Activated T-cell treated with anti-CD3 and anti-CD28 coated beads, Interleukin-2, amount 50 U/mL, for 72 hours (primary cell): Measurements from ENCODE around the gene RYR3. TPM values are rescaled to one million over a fixed set of nuclear protein-coding genes. Genes with fewer than 3 reads are reported as not detected.

Experiments
- ATAC-seq, 2 donors: fragments of 150-1000 bp; cut with Tn5 transposase; replicated peaks in 1 of 2; 2 replicates each; pipeline ENCODE4 v1.10.0; 2021; ENCODE audit warnings: moderate library complexity in 2 of 2, mild to moderate bottlenecking in 1 of 2
- DNase-seq, 2 donors: peaks; one replicate each; pipeline ENCODE4 v3.0.0; 2021 to 2022; ENCODE audit warnings: mixed read lengths in 1 of 2
- H3K27ac Mint-ChIP-seq: one replicate; pipeline ENCODE4 v1.8.0; 2022; ENCODE audit warnings: mild to moderate bottlenecking, moderate library complexity, mixed read lengths
- H3K27me3 Mint-ChIP-seq: one replicate; pipeline ENCODE4 v1.8.0; 2022; ENCODE audit warnings: low read depth, mixed read lengths
- H3K36me3 Mint-ChIP-seq, 2 donors: one replicate each; pipeline ENCODE4 v1.8.0; 2022; ENCODE audit warnings: mixed read lengths in 2 of 2, mild to moderate bottlenecking in 1 of 2; ENCODE audit not compliant: insufficient read depth in 2 of 2
- H3K4me1 Mint-ChIP-seq: one replicate; pipeline ENCODE4 v1.8.0; 2022; ENCODE audit warnings: low read depth, mixed read lengths
- H3K4me3 Mint-ChIP-seq, 2 donors: one replicate each; pipeline ENCODE4 v1.8.0; 2022; ENCODE audit warnings: mild to moderate bottlenecking in 2 of 2, mixed read lengths in 2 of 2, moderate library complexity in 2 of 2
- H3K9me3 Mint-ChIP-seq, 2 donors: one replicate each; pipeline ENCODE4 v1.8.0; 2022; ENCODE audit warnings: mixed read lengths in 2 of 2
- total RNA-seq, 2 donors: library from RNA; stranded (reverse); gene quantifications; one replicate each; pipeline ENCODE4 v1.2.3, GENCODE V29; 2022

The RYR3 gene
- total RNA-seq, 2 donors from 2014 or later: not detected

- H3K9me3 Mint-ChIP-seq: no peaks in the 10 kb centered on the region
- ATAC-seq: no peak
These were observed 94.3 kb downstream of the RYR3 start for GRCh38 chr15:33405096-33405495.

GRCh38 chr15:33411596-33412540 lies 101.1 kb downstream of the RYR3 start:
- Mint-ChIP-seq H3K4me3 (no peak overlapping the region), H3K9me3 (peaks cover 0 to 4% of the 10 kb centered on the region in 2 donors), H3K27me3 (no peaks in the 10 kb centered on the region), H3K27ac (no peak overlapping the region), H3K36me3 (no peaks in the 10 kb centered on the region), H3K4me1 (no peaks in the 10 kb centered on the region)
- DNase-seq: no peak
- no peak for ATAC-seq

More at GRCh38 chr15:33405096-33405495, 94.3 kb downstream of the RYR3 start:
- Mint-ChIP-seq H3K4me3 (no peak overlapping the region), H3K4me1 (no peaks in the 10 kb centered on the region), H3K36me3 (no peaks in the 10 kb centered on the region), H3K27ac (no peak overlapping the region), H3K27me3 (no peaks in the 10 kb centered on the region)
- DNase-seq: no peak

- no peak overlapping the region for H3K27ac Mint-ChIP-seq
- no peaks in the 10 kb centered on the region for H3K4me1 Mint-ChIP-seq
- no peak for ATAC-seq
- H3K9me3 Mint-ChIP-seq: no peaks in the 10 kb centered on the region
- no peak overlapping the region for H3K4me3 Mint-ChIP-seq
- peaks cover 23% of the 10 kb centered on the region for H3K27me3 Mint-ChIP-seq
- no peak for DNase-seq
- no peaks in the 10 kb centered on the region for H3K36me3 Mint-ChIP-seq
These were observed 108.9 kb downstream of the RYR3 start for GRCh38 chr15:33419701-33420100.

- ATAC-seq: no peak
- DNase-seq: no peak
- no peaks in the 10 kb centered on the region for H3K4me1 Mint-ChIP-seq
- H3K9me3 Mint-ChIP-seq: peaks cover 0 to 1% of the 10 kb centered on the region in 2 donors
- no peak overlapping the region for H3K4me3 Mint-ChIP-seq
- H3K36me3 Mint-ChIP-seq: peaks cover 0 to 1% of the 10 kb centered on the region in 2 donors
- no peak overlapping the region for H3K27ac Mint-ChIP-seq
- peaks cover 11% of the 10 kb centered on the region for H3K27me3 Mint-ChIP-seq
These were observed 113.3 kb downstream of the RYR3 start for GRCh38 chr15:33424025-33424424.

- ATAC-seq (no peak), DNase-seq (no peak)
- no peak overlapping the region for H3K27ac Mint-ChIP-seq
- peaks cover 3% of the 10 kb centered on the region for H3K27me3 Mint-ChIP-seq
- peaks cover 0 to 1% of the 10 kb centered on the region in 2 donors for H3K36me3 Mint-ChIP-seq
- H3K9me3 Mint-ChIP-seq: peaks cover 0 to 1% of the 10 kb centered on the region in 2 donors
- H3K4me1 Mint-ChIP-seq: no peaks in the 10 kb centered on the region
- no peak overlapping the region for H3K4me3 Mint-ChIP-seq
These were observed 114.4 kb downstream of the RYR3 start for GRCh38 chr15:33425142-33425541.

GRCh38 chr15:33430577-33430976 lies 119.8 kb downstream of the RYR3 start:
- Mint-ChIP-seq H3K9me3 (peaks cover 0 to 1% of the 10 kb centered on the region in 2 donors), H3K27ac (no peak overlapping the region), H3K4me1 (no peaks in the 10 kb centered on the region), H3K4me3 (no peak overlapping the region), H3K36me3 (peaks cover 0 to 1% of the 10 kb centered on the region in 2 donors), H3K27me3 (no peaks in the 10 kb centered on the region)
- ATAC-seq: no peak
- DNase-seq: no peak

GRCh38 chr15:33433821-33434220 lies 123.1 kb downstream of the RYR3 start:
- Mint-ChIP-seq H3K9me3 (no peaks in the 10 kb centered on the region), H3K4me3 (no peak overlapping the region), H3K27me3 (no peaks in the 10 kb centered on the region), H3K36me3 (no peaks in the 10 kb centered on the region), H3K4me1 (no peaks in the 10 kb centered on the region), H3K27ac (no peak overlapping the region)
- DNase-seq (no peak), ATAC-seq (no peak)

- Mint-ChIP-seq H3K36me3 (no peaks in the 10 kb centered on the region), H3K4me3 (no peak overlapping the region), H3K27ac (no peak overlapping the region), H3K4me1 (no peaks in the 10 kb centered on the region), H3K9me3 (no peaks in the 10 kb centered on the region), H3K27me3 (peaks cover 10% of the 10 kb centered on the region)
- ATAC-seq (no peak), DNase-seq (no peak)
These were observed 127.6 kb downstream of the RYR3 start for GRCh38 chr15:33438396-33438795.

- DNase-seq: no peak
- Mint-ChIP-seq H3K27ac (no peak overlapping the region), H3K9me3 (peaks cover 0 to 4% of the 10 kb centered on the region in 2 donors), H3K36me3 (no peaks in the 10 kb centered on the region), H3K4me3 (no peak overlapping the region), H3K27me3 (peaks cover 24% of the 10 kb centered on the region), H3K4me1 (no peaks in the 10 kb centered on the region)
- ATAC-seq: no peak
These were observed 130.1 kb downstream of the RYR3 start for GRCh38 chr15:33440900-33441299.

- ATAC-seq: no peak
- Mint-ChIP-seq H3K27me3 (peaks cover 30% of the 10 kb centered on the region), H3K9me3 (peaks cover 0 to 4% of the 10 kb centered on the region in 2 donors), H3K27ac (no peak overlapping the region), H3K4me1 (no peaks in the 10 kb centered on the region), H3K4me3 (no peak overlapping the region), H3K36me3 (no peaks in the 10 kb centered on the region)
- DNase-seq: no peak
These were observed 131.7 kb downstream of the RYR3 start for GRCh38 chr15:33442449-33442848.

GRCh38 chr15:33443708-33444107 lies 132.9 kb downstream of the RYR3 start:
- Mint-ChIP-seq H3K27me3 (peaks cover 39% of the 10 kb centered on the region), H3K4me3 (no peak overlapping the region), H3K27ac (no peak overlapping the region), H3K4me1 (no peaks in the 10 kb centered on the region), H3K36me3 (no peaks in the 10 kb centered on the region), H3K9me3 (peaks cover 0 to 4% of the 10 kb centered on the region in 2 donors)
- no peak for DNase-seq
- ATAC-seq: no peak

- H3K27ac Mint-ChIP-seq: no peak overlapping the region
- H3K36me3 Mint-ChIP-seq: no peaks in the 10 kb centered on the region
- no peaks in the 10 kb centered on the region for H3K4me1 Mint-ChIP-seq
- H3K9me3 Mint-ChIP-seq: peaks cover 0 to 4% of the 10 kb centered on the region in 2 donors
- DNase-seq (no peak), ATAC-seq (no peak)
- no peak overlapping the region for H3K4me3 Mint-ChIP-seq
- H3K27me3 Mint-ChIP-seq: peaks cover 44% of the 10 kb centered on the region
These were observed 135.2 kb downstream of the RYR3 start for GRCh38 chr15:33445984-33446383.

GRCh38 chr15:33448151-33448550 lies 137.4 kb downstream of the RYR3 start:
- Mint-ChIP-seq H3K4me3 (no peak overlapping the region), H3K27ac (no peak overlapping the region)

More at GRCh38 chr15:33448151-33448550, 137.4 kb downstream of the RYR3 start:
- ATAC-seq (no peak), DNase-seq (no peak)
- Mint-ChIP-seq H3K9me3 (peaks cover 0 to 4% of the 10 kb centered on the region in 2 donors), H3K4me1 (no peaks in the 10 kb centered on the region), H3K36me3 (no peaks in the 10 kb centered on the region), H3K27me3 (peaks cover 40% of the 10 kb centered on the region)
